GM18520 (cell line): Measurements from ENCODE around the gene KRT74.

Source experiments
- ATAC-seq: cut with Tn5 transposase; IDR thresholded peaks from one replicate; pipeline ENCODE4 v1.9.1; 2021; ENCODE audit not compliant: unreplicated experiment

KRT74 gene

DNA sequence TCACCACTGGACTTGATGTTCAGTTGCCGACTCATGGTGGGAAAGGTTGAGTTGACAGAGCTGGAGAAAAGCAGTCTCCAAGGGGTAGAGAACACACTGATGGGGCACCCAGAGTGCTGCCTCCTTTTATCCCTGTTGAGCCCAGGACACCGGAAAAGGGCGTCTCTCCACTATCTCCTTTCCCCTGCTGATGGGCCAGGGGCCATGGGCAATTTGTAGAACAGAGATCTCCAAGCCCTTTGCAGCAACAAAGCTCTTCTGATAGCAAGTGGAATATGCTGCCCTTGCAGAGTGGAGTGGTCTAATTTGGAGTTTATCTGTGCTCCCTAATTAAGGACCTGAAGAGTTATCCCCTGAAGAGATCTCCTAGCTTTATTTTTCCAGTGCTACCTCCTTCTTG lies at the start of gene KRT74:
Gene KRT74 (minus strand): TSS at position 101 of the 400 bp plus-strand sequence. CDS start 66 bp downstream, at position 35.
- no peak for ATAC-seq

DNA sequence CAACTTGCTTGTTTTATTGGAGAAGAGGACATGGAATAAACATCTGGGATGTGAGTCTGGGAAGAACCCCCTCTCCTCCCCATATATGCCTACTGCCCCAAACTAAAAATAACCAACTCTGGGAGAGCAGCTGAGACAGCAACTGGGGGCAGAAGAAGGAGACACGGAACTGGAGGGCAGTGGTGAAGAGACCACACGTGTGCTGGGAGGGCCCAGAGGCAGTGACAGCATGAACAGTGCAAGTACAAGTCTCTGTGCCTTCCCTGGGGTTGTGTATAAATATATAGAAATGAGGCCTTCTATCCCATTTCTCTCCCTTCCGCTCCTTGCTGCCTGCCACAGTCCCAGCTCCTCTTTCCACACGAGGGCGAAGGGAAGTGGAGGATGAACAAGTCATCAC lies 48.7 kb upstream of the KRT74 start:
- ATAC-seq = no peak

DNA sequence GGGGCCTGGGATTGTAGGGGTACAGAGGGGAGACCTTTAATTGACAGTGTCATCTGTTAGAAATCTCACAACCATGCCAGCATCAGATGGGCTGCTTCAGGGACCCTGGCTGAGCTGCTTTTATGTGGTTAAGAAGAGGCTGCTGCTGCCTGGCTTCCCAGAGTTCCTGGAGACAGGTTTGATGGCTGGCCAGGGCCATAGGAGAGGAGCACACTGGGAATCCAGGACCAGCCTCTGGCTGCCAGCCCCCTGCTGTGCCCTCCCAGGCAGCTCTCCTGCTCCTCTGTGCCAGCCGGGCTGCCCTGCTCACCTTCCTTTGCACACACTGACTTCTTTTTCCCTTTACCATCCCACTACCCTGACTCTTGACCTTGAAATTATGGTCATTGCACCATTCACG lies 45.2 kb upstream of the KRT74 start:
- no peak for ATAC-seq

DNA sequence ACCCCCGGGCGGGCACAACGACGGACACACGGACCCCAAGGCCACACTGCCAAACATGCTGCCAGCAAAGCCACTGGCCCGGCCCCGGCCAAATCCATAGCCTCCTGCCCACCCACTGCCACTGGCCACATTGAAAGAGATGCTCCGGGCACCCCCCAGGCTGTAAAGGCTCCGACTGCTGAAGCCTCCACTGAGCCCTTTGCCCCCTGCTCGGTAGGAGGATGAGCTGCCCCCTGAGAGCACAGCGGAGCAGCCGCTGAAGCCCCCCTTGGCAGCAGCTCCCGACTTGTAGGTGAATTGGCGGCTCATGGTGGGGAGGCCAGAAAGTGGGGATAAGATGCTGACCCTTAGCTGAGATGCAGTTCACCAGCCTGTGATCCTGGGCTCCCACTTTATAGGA lies 44.6 kb upstream of the KRT74 start, which contains the start of gene KRT73:
Gene KRT73 (minus strand): TSS at position 344 of the 400 bp plus-strand sequence. CDS start 35 bp downstream, at position 309.
- no peak for ATAC-seq

DNA sequence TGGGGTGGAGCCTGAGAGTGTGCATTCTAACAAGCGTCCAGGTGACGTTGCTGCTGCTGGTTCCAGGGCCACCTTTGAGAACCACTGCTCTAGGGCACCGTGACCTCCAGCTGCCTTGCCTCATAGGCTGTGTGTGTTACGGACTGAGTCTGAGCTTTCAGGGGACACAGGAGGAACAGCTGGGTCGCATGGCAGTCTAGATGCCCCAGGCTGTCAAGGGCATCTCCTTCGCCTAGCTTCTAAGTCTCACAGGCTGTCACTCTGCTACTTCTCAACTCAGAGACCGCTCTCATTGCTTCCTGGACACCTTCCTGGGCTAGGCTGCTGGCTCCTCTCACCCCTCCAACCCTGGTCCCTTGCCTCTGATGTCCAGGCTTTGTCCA lies 43.8 kb upstream of the KRT74 start:
- ATAC-seq = no peak

DNA sequence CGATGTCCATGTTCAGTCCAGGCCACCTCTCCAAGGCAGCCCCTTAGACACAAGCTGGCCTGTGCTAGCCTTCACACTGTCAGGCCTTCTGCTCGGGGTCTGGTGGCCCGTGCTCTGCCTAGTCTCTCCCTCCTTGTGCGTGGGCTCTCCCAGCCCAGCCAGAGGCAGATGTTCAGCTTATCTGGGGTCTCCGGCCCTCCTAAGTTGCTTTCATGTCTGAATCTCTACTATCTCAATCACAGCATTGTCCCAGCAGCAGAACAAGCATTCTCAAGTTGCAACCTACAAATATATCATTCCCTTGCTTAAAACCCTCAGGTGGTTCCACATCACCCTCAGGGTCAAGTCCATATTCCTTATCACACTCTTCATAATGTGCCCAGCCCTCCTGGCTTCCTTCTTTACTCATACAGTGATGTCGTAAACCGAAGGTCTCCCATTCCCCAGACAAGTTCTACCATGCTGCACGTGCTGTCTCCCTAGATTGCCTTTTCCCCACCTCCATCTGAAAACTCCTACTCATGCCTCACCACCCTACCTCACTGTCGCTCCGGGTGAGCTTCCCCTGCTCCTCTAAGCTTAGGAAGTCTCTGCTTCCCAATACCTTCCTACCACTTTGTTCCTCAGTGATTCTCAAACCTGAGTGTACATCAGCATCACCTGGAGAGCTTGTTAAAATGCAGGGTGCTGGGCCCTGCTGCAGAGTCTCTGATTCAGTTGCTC lies 43.2 kb upstream of the KRT74 start:
- no peak for ATAC-seq

DNA sequence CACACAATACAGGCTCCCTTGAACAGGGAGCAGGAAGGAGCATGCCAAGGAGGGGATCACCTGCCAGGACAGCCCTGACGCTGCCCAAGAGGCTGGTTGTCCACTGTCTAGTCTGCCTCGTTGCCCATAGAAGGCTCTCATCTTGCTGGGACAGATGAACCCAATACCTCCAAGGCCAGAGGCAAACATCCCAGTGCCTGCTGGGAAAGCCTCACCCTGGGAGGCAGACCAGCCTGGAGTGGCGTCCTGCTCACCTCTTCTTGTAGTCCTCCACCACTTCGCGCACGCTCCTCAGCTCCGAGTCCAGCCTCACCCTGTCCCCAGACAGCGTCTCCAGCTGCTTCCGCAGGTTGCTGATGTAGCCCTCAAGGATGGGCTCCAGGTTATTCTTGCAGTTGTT lies 42.3 kb upstream of the KRT74 start:
- no peak for ATAC-seq

DNA sequence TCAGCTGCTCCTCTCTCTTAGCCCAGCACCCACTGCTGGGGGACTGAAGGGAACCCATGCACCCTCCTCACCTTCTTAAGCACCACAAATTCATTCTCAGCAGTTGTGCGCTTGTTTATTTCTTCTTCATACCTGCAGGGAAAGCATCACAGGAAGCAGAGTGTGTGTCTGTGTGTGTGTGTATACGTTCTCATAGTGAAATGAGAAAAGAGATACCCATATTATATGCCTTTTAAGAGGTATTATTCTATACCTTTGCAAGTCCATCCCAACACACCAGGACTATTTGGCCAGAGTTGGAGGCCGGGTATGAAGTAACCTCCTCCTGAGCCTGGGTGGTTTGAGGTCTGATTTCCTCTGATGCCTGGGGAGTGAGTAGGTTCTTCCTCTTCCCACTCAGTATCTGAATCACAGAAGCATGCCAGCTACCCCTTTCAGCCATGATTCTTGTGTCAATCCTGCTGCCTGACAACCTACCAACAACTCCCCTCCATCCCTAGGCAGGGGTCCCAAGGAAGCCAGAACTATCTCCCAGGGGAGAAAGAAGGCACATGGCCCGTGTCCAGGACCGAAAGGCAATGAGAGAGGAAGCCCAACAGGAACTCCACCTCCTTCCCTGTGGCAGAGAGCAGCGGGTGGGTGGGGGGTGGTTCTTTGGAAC lies 41.7 kb upstream of the KRT74 start:
- ATAC-seq = no peak

DNA sequence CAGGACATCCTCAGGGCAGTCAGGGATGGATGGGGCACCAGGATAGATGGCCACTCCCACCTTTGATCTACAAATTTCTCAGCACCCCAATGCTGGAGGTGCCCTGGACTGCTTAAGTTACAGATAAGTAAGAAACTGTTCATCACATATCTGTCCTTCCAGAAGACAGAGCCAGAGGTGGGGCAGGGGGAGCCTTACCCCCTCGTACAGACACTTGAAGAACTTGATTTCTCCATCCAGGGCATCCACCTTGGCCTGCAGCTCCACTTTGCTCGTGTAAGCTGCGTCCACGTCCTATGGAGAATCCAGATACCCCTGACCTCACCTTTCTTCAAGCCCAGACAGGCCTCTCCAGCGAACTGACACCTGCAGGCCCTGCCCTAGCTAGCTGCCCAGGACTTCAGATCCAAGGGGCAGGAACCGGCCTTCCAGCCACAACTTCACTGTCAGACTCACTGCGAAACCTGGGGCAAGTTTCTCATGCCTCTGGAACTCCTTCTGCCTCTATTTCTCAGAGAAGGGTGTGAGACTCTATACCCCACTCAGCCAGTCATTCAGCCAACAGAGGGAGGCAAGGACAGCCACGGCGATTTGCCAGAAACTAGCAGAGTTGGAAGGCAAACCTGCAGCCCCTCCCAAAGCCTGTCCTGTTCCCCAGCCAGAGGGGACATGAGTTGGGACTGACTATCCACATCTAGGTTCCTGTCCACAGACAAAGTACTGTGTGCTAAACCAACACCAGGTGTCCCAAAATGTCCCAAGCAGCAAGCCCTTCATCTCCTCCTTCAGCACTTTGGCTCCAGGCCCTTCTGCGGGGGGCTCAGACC lies 41.0 kb upstream of the KRT74 start:
- ATAC-seq = no peak

DNA sequence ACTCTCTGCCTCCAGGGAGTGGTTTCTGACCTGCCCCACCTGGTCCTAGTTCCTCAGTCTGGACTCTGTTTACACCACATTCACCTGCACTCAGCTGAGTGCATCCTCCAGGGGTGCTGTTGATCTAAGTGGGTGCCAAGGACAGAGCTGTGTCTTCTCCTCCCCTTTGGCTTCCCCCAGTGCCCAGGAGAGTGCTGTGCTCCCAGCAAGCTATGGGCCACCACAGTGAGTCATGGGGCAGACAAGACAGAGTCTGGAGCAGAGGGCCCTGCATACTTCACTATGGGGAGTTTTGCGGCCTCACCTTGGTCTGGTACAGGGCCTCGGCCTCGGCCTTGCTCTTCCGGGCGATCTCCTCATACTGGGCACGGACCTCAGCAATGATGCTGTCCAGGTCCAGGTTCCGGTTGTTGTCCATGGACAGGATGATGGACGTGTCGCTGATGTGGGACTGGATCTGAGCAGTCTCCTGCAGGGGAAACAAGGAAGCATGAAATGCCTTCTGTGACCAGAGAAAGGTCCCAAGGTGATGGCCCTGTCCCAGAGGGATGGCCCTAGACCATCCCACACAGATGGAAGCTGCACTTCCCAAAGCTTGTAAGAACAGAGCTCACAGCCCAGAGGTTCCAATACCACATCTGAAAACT lies 39.9 kb upstream of the KRT74 start:
- ATAC-seq = no peak

DNA sequence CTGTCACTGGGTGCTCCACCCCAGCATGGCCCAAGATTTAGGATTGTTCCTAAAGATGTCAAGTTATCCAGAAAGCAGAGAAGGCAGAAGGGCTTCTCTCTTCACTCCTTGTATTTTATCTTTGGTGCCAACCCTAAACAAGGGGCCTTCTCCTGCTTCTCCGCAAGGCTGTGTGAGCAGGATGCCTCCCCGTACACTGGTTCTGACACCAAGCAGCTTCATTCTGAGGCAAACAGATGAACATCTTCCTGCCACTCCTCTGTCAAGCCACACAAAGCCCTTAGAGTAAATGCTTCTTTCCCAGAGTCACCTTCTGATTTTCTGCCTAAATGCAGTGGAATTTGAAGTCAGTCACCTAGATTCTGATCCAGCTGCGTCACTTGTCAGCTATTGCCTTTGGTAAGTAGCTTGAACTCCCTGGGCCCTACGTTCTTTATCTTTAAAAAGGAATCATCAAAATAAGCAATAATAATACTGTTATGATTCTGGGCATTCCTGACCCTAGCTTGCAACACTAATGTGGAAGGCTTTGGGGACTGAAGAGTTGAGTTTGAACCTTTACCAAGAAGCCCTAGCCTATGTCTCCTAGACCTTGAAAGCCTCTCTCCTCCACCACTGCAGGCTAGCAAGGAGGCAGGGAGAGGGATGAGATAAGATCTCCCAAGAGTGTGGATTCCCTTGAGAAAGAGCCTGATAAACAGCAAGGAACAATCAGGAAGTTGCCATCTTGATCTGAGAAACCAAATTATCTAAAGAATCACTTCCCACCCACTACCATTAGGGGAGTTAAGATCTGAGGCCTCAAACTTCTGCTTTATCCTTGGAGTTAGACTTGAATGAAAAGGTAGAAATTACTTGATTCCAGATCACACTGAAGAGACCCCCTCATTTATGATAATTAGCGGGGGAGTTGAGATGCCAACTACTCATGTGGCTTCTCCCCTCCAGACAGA lies 39.1 kb upstream of the KRT74 start:
- no peak for ATAC-seq

DNA sequence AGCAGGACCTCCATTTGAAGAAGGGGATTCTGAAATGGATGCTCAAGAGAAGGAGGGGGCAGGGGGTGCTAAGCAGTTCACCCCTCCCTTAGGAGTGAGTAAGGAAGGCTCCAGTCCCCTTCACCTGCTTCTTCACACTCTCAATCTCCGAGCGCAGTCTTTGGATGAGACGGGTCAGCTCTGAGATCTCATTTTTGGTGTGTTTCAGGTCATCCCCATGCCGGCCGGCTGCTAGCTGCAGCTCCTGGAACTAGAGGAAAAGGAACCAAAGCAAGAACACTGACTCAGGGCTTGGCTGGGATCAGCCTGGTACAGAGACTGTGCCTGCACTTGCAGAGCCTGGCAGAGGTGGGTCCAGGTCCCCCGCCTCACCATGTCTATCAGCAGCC lies 37.4 kb upstream of the KRT74 start:
- ATAC-seq = no peak

DNA sequence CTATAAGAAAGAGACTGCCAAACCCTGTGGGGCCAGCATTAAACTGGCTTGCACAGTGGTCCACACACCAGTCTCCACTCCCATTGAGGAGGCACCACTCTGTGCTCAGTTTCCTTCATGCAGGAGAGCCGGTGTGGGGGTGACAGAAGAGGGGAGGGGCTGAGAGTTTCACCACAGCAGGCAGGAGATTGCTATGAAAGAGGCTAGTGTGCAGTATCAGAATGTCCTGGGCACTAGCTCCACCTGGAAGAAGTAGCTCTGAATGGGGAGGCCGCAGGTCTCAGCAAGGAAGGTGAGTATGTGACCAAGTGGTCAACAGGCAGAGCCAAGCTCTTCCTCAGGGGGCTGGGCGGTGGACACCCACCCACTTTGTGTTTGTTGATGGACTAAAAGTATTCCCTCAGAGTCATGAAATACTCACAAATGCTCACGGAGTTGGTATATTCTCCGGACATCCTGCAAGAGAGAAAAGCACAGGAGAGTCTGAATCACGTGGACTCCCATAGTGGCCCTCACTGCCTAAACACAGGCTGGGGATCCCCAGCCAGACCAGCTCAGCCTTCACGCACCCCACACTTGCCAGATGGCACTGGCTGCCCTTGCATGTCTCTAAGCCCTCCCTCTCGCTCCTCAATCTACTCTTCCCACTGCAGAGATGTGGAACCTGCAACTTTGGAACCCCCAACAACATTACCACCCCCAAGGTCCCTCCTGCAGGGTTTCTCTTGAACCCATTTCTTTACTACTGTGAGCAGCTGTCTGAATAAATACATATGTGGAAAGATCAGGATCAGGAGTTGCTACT lies 35.4 kb upstream of the KRT74 start:
- no peak for ATAC-seq

DNA sequence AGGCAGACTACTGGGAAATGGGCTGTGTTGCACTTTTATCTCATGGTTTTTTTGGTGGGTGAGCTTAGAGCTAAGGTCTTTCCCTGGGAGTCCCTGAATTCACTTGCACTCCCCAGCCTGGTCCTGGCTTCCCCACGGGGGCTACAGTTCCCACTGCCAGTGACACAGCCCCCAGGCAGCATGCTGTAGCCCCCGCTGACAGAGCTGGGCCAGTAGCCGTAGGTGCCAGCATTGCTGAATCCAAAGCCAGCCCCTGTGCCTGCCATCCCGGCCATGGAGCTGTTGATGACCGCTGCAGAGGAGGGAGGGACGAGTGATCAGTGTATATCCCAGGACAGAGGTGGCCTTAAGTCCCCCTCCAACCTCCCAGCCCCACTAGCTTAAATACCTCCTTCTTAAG lies 34.5 kb upstream of the KRT74 start:
- ATAC-seq = no peak

DNA sequence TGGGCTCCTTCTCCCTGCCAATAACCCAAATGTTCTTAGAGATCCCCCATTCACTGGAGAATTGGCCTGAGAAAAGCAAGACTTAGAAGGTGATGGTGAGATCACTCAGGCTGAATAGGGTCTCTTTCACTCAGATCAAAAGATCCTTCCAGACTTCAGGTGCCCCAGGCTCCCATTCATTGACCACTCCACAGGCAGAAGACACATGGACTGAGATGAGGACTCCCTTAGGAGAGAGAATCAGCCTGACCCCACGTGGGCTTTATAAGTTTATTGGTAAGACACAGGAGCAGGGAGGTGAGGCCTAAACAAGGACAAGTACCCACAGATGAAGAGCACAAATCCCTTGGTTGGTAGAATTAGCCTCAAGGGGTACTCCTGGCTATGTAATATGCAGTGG lies 33.7 kb upstream of the KRT74 start:
- ATAC-seq = no peak

DNA sequence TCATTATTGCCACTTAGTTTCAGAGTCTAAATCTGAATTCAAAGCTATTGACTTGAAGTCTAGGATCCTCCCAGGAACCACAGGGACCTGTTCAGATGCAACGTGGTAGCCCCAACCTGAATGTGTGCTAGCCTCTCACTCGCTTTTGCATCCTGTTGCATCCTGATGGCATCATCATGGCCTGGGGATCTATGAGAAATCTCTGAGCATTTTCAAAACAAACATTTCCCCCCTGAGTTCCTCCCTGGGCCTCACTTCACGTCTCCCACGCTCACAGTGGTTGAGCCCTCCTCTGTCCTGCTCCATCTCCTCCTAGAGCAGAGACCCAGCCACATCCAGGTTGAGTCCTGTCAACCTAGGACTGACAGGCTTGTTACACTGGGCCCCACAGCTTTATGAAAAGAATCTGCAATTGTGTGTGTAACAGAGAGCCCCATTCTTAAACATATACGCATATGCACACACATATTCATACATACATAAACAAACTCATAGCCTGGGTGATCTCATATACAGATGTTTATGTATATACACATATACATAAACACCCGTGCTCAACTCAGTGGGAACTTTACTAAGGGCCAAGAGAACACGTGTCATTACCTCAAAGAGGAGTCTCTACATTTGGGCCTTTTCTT lies 33.1 kb upstream of the KRT74 start:
- ATAC-seq = no peak

DNA sequence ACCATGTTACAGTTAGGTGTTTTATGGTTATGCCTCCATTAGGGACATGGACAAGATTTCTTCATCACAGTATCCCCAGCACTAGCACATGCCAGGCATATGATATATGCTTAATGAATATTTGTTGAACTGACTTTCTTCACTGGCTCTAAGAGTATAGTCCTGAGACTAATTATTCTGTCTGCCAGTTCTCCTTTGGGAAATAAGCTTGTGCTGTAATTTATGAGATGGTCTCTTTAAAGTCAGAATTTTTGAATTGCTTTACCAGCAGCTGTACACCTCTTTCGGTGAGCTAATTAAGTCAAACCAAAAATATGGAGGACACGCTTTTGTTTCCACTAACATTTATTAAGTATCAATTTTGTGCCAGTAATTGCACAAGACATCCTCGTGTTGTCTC lies 32.5 kb upstream of the KRT74 start:
- ATAC-seq = no peak

DNA sequence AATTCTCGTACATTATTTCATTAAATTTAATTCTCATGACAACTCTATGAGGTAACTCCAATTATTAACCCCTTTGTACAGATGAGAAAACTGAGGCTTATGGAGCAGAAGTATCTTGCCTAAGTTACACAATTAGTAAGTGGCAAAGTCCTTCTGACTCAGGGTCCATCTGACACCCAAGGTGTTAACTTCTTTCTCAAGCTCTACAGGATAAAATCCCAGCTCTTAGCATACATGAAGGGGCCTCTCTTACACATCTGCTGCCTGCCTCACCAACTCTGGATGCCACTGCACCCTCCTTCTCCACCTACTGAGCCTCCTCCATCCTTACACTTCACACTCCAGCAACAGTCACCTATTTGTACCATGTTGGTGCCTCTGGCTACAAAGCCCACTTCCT lies 31.9 kb upstream of the KRT74 start:
- ATAC-seq = no peak

DNA sequence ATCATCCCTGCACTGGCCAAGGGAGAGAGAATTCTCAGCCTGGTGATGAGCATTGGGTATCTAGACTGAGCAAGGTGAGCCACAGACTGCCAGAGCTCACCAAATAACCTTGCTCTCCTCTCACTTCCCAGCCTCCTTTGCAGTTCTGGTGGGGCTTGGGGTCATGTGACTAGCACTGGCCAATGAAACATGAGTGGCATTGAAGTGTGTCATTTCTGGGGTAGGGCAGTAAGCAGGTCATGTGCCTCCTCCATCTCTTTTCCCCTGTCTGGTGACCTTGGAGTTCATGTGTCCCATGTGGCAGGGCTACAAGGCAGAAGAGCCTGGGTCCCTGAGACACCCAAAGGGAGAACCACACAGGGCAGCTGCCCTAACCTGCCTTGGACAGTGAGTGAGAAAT lies 31.2 kb upstream of the KRT74 start:
- no peak for ATAC-seq
